GM19463 (cell line): ENCODE data around the gene IFITM10.
"Not testable (repeated sequence)": the region's sequence is repeated elsewhere in the genome, so short reads cannot be mapped to it uniquely, and the experiment has no call there.

Experiments used
- ATAC-seq: cut with Tn5 transposase; IDR thresholded peaks from one replicate; pipeline ENCODE4 v1.9.1; 2021; ENCODE audit warnings: mild to moderate bottlenecking, moderate library complexity; ENCODE audit not compliant: unreplicated experiment

Gene IFITM10

DNA sequence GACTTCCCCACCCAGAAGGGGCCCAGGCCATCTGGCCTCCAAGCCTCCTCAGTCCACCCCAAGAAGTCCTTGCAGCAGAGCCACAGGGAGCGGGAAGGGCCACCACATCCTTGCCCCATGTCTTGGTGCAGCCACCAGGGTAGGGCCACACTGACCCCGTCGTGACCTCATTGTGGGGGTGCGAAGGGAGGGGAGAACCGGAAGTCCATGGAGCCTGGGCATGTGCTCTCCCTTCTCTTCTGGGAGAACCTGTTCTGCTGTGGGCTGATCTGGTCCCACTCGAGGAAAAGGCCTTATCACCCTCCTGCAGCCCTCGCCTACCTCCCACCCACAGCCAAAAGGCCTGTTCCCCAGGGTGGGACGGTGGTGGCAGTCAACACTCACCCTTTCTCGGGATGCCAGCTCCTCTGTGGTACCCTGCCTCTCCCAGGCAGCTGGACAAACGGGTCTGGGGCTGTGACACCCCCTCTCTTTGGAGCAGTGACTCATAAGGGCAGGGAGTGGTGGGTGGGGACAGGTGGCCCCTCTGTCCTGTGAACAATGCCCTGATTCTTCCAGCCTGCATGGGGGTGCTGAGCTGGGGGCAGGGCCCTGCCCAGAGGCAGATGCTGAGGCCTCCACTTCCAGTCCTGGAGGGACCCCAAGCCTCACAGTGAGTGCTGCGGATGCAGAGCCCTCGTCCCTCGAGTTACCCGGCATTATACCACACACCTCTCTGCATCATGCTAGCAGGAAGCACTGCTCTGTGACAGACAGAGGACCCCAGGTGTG, 27.9 kb upstream of the IFITM10 start:
- no peak for ATAC-seq

DNA sequence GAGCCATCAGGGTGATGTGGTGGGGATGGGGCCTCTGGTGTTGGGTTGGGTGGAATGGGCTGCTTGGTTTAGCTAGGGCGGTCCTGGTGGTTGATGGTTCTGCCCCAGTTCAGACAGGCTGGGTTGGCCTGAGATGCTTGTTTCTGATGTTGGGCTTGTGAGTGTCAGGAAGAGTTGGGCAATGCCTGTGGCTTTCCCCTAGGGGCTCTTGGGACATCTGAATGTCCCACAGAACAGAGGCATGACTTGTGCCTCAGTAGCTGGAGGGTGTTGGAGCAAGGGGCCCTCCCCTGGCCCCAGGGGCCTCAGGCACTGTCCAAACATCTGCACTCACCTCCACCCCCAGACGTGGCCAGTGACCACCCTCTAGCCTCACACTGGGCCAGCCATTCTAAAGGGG, 27.3 kb upstream of the IFITM10 start:
- no peak for ATAC-seq

DNA sequence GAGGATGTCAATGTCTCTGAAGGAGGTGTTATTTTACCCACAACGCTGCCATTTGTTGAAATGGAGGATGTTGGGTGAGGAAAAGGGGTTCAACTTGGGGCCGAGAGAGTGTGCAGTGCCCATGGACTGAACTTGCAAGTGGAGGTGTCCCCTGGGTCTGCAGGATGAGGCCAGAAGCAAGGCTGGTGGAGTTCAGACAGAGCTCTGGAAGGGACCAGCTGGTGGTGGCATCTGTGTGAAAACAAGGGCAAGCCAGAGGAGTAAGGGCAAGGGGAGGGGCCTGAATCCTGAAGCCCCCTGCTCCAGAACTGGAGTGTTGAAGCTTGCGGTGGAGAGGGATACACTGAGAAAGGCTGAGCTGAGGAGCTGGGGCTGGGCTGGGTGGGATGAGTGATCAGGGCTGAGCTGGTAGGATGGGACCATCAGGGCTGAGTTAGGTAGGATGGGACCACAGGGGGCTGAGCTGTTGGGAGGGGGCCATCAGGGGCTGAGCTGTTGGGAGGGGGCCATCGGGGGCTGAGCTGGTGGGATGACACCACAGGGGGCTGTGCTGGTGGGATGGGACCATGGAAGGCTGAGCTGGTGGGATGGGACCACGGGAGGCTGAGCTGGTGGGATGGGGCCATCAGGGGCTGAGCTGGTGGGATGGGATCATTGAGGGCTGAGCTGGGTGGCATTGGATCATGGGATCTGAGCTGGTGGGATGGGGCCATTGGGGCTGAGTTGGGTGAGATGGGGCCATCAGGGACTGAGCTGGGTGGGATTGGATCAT, 26.7 kb upstream of the IFITM10 start:
- no peak for ATAC-seq

- ATAC-seq = no peak
Observed at GRCh38 chr11:1776331-1776851, 26.0 kb upstream of the IFITM10 start.

GRCh38 chr11:1774886-1775285, 24.5 kb upstream of the IFITM10 start:
- ATAC-seq = no peak

DNA sequence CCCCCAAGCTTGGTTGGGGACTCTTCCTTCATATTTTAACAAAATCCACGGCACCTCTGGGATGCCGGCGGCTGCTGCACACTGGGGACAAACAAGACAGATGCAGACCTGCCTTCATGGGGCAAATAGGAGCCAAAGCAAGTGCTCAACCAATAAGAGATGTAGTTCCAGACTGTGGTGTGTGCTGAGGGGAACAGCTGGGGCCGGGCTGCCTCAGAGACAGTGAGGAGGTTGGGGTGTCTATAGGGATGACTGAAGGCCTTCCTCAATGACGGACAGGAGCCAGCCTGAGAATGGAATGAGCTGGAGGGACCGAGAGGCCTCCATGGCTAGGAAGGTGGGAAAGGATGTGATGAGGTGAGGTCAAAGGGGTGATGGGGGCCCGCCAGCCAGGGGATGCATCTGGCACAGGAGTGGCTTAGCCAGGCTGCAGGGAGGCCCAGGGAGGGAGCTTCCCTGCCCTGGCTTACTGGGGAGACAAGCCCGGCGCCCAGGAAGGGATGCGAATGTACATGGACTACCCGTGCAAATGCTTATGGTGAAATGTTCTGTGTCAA, 23.7 kb upstream of the IFITM10 start:
- no peak for ATAC-seq

GRCh38 chr11:1773131-1773993, 23.0 kb upstream of the IFITM10 start:
- ATAC-seq = no peak

DNA sequence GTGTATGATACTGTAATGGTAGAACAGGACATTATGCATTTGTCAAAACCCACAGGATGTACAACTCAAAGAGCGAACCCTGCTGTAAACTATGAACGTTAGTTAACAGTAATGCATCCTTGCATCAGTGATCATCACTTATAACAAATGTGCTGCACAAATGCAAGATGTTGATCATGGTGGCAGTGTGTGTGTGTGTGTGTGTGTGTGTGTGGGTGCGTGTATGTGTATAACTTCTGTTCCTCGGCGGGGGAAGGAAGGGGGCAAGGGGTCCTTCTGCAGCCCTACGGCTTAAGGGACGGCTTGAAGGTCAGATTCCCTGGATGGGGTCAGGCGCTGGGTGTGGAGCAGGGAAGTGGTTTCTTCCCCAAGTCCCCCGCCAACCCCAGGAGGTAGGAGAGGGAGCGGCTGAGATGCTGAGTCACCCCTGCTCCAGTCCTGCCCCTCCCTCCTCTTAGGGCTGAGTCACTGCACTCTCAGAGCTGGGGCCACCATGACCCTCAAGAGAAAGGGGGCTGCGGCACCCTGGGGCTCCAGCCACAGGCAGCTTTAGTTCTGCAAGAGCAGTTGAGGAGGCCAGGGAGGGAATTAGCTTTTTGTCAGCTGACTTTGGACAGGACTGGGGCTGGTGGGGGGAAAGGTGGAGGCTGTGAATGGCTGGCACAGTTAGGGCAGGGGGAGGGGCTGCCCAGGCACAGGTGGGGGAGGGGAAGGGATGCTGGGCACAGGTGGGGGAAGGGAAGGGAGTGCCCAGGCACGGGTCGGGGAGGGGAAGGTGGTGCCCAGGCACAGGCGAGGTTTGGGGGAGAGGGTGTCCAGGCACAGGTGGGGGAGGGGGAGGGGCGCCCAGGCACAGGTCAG, 22.1 kb upstream of the IFITM10 start:
- ATAC-seq = no peak

DNA sequence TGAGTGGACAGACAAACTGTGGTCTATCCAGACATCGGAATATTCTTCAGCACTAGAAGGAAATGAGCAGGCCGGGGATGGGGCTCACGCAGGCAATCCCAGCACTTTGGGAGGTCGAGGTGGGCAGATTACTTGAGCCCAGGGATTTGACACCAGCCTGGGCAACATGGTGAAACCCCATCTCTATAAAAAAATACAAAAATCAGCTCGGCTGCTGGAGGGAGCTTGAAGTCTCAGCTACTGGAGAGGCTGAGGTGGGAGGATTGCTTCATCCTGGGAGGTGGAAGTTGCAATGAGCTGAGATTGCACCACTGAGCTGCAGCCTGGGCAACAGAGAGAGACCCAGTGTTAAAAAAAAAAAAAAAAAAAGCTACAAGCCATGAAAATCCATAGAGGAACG, 21.3 kb upstream of the IFITM10 start:
- no peak for ATAC-seq

GRCh38 chr11:1771273-1771672, 20.9 kb upstream of the IFITM10 start:
- ATAC-seq = no peak

DNA sequence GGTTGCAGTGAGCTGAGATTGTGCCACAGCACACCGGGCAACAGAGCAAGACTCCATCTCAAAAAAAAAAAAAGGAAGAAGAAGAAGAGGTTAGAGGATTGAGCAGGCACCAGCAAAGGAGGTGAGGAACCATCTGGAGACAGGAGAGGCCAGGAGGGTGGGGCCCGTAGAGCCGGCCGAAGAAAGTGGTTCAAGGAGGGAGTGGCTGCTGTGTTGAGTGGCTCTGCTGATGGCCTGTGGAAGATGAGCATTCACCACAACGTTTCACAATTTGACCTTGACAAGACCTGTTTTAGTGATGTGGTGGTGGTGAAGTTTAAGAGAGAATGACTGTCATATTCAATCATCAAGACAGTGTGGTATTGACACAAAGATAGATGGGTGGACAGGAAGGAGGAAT, 20.1 kb upstream of the IFITM10 start:
- no peak for ATAC-seq

DNA sequence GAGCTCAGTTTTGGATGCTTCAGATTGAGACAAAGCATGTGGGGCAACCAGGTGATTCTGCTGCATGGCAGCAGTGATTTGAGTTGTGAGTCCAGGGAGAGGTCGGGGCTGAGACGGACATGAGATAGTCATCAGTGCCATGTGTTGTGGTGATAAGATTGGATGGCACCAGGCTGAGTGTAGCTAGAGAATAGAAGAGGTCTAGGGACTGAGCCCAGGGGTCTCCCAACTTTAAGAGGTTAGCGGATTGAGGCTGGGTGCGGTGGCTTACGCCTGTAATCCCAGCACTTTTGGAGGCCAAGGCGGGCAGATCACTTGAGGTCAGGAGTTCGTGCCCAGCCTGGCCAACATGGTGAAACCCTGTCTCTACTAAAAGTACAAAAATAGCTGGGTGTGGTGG, 19.7 kb upstream of the IFITM10 start:
- no peak for ATAC-seq

DNA sequence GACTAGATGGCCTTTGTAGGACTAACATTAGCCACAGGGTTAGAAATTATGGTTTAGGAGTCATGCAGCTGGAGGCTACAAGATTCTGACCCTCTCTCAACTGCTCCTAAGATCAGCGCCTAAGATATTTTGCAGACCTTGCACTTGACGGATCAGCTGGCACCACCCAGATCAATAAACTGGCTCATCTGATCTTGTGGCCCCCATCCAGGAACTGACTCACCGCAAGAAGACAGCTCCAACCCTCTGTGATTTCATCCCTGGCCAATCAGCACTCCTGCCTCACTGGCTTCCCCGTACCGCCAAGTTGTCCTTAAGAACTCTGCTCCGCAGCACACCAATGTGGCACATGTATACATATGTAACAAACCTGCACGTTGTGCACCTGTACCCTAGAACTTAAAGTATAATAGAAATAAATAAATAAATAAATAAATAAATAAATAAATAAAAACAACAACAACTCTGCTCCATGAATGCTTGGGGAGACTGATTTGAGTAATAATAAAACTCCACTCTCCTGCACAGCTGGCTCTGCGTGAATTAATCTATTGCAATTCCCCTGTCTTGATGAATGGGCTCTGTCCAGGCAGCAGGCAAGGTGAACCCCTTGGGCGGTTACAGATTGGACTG, 19.0 kb upstream of the IFITM10 start:
- not testable (repeated sequence) for ATAC-seq

GRCh38 chr11:1768141-1768469, 17.7 kb upstream of the IFITM10 start:
- ATAC-seq = no peak

DNA sequence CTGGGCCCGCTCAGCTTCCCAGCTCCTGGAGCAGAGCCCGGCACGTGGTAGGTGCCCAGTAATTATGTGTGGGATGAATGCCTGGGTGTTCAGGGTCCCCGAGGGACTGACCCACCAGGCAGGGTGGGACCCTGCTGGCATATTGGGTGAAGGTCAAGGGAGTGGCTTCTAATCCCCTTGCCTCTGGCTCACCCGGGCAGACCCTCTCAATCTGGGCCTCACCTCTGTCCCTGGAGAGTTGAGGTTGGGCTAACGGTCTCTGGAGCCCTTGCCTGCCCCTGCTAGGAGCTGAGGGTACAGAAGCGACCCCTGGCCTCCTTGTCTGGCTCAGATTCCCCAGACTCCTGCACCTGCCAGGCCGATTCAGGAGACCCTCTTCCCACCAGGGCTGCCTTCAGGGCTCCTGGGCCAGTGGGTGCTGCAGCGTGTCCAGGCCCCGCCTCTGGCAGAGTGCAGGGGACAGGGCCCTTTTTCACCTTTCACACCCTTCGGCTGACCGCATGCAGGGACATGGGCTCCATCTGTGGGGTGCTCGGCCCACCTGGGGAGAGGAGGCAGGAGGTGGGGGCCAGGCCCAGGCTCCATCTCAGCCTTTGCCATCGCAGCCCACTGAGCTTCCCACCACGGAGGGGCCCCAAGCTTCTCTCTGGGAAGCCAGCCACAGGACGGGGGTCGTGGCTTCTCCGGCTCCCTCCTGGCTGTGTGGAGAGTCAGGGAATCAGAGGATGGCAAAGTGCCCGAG, 17.2 kb upstream of the IFITM10 start:
- no peak for ATAC-seq

DNA sequence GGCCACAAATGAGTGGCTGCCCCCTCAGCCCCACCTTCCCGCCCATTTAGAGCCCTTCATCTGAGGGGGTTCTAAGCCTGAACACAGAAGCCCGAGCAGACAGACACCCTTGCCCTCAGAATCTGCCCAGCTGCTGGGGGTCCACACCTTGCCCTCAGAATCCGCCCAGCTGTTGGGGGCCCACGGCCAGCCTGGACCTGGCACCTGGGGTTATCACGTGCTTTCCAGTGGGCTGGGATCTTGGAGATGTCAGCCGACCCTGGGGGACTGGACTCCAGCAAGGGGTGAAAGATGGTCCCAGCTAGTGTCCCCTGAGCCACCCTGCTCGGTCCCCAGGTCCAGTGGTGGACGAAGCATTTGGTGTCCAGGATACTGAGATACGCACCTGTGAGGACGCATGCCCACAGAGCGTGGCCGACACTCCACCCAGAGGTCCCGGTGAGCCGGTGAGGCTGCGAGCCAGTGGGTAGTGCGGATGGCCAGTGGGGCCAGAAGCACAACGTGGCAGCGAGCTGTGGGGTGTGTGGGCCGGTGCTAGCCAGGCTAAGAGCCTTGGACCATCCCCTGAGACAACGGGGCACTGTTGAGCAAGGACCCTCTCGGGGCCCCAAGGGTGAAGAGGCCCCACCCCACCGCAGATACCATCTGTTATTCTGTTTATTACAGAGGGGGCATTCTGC, 16.5 kb upstream of the IFITM10 start:
- no peak for ATAC-seq

- no peak for ATAC-seq
Observed at GRCh38 chr11:1765871-1766718, 15.7 kb upstream of the IFITM10 start.
